Neural progenitor cell (in vitro differentiated cells): ENCODE measurements around the gene POLR2H.

Source experiments
- EZH2 ChIP-seq: fragments of 200-600 bp; sonication (generic); IDR thresholded peaks from 2 replicates; pipeline ENCODE4 v1.6.1; 2017; ENCODE audit warnings: antibody characterized with exemption, mild to moderate bottlenecking, moderate library complexity
- EZH2phosphoT487 ChIP-seq: fragments of 200-600 bp; sonication (generic); IDR thresholded peaks from 2 replicates; pipeline ENCODE4 v1.6.1; 2017; ENCODE audit warnings: antibody characterized with exemption
- TF ChIP-seq, protein P1 (sequence below): fragments of 200-600 bp; sonication (generic); IDR thresholded peaks from 2 replicates; pipeline ENCODE4 v1.5.1; 2017; ENCODE audit warnings: antibody characterized with exemption, mild to moderate bottlenecking

DNA sequence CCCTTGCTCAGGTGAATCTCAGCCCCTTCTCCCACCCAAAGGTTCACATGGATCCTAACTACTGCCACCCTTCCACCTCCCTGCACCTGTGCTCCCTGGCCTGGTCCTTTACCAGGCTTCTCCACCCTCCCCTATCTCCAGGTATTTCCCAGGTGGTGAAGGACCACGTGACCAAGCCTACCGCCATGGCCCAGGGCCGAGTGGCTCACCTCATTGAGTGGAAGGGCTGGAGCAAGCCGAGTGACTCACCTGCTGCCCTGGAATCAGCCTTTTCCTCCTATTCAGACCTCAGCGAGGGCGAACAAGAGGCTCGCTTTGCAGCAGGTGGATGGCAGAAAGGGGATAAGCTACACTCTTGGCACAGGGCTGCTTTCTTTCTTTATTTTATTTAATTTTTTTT, 19.6 kb upstream of the POLR2H start:
- TF ChIP-seq, protein P1, sequence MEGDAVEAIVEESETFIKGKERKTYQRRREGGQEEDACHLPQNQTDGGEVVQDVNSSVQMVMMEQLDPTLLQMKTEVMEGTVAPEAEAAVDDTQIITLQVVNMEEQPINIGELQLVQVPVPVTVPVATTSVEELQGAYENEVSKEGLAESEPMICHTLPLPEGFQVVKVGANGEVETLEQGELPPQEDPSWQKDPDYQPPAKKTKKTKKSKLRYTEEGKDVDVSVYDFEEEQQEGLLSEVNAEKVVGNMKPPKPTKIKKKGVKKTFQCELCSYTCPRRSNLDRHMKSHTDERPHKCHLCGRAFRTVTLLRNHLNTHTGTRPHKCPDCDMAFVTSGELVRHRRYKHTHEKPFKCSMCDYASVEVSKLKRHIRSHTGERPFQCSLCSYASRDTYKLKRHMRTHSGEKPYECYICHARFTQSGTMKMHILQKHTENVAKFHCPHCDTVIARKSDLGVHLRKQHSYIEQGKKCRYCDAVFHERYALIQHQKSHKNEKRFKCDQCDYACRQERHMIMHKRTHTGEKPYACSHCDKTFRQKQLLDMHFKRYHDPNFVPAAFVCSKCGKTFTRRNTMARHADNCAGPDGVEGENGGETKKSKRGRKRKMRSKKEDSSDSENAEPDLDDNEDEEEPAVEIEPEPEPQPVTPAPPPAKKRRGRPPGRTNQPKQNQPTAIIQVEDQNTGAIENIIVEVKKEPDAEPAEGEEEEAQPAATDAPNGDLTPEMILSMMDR = no peak
- TF ChIP-seq EZH2 (no peak), EZH2phosphoT487 (no peak)
